Ovary (tissue), 9 donors: ENCODE measurements around the gene KCNJ5. TPM values are rescaled to one million over a fixed set of nuclear protein-coding genes. Genes with fewer than 3 reads are reported as not detected.

Experiments
- DNase-seq, 5 donors: peaks; one replicate each; pipeline ENCODE4 v3.0.0-alpha.2; 2019 to 2020
- H3K27ac ChIP-seq, 2 donors: fragments of 200-600 bp; one replicate each; pipeline versions ENCODE4 v1.5.1 to v1.8.0; 2019 to 2022
- H3K27me3 ChIP-seq: fragments of 200-600 bp; one replicate; pipeline ENCODE4 v1.8.0; 2022
- H3K36me3 ChIP-seq: fragments of 200-600 bp; sonication (generic); one replicate; pipeline ENCODE4 v1.5.1; 2019
- H3K4me1 ChIP-seq: one replicate; pipeline ENCODE4 v1.8.1; 2013; ENCODE audit warnings: mild to moderate bottlenecking, moderate library complexity; ENCODE audit not compliant: insufficient read depth
- H3K4me3 ChIP-seq: fragments of 200-600 bp; sonication (generic); one replicate; pipeline ENCODE4 v1.5.1; 2017
- H3K9me3 ChIP-seq, 2 donors: fragments of 200-600 bp in 1 of 2; sonication (generic) in 1 of 2; one replicate each; pipeline versions ENCODE4 v1.5.1 to v1.8.1; 2013 to 2019; ENCODE audit warnings: mild to moderate bottlenecking in 1 of 2, moderate library complexity in 1 of 2
- EP300 ChIP-seq: sonication (generic); formaldehyde crosslinking; IDR thresholded peaks from one replicate; pipeline ENCODE4 v1.6.1; 2017; ENCODE audit warnings: antibody characterized with exemption
- POLR2A ChIP-seq: fragments of 450-650 bp; IDR thresholded peaks from one replicate; pipeline ENCODE4 v1.6.1; 2017; ENCODE audit warnings: antibody characterized with exemption, mild to moderate bottlenecking, moderate library complexity
- WGBS, 3 donors: extraction: QIAGEN DNeasy Blood & Tissue Kit in 1 of 3; methylation state at CpG; one replicate each; pipeline versions ENCODE4 v1.1.5 to v1.1.7; 2013 to 2017; 5-methylcytosine and 5-hydroxymethylcytosine counted together
- intact Hi-C, 4 donors: fragments of 100-400 bp; cut with DNase I; formaldehyde crosslinking; loops; one replicate each; pipeline versions ENCODE4 v1.11.0 to v1.15.1; 2022 to 2023
- polyA plus RNA-seq, 2 donors: library from polyadenylated mRNA; stranded (reverse); fragments of 200-250 nt in 1 of 2; fragments of 350-450 nt in 1 of 2; fragmentation: Illumina TruSeq in 1 of 2; extraction: RNeasy Lipid Tissue Mini Kit (QIAGEN cat#74804) in 1 of 2; gene quantifications; one replicate each; pipeline ENCODE4 v1.2.3, GENCODE V29; 2013 to 2014
- total RNA-seq, 7 donors: library from RNA; depleted of rRNA in 2 of 7; stranded (reverse); fragments of >200 nt in 2 of 7; fragmentation: NEBNext Ultra II Directional in 3 of 7; extraction: Animal tissue kit (Norgen Biotek cat#: 25700) in 3 of 7; gene quantifications; one replicate each; pipeline versions ENCODE4 v1.1.0 to v1.2.4, GENCODE V29; 2016 to 2023
- TF ChIP-seq, protein P1 (sequence below), 3 donors: fragments of 450-650 bp in 2 of 3; fragments of 200-600 bp in 1 of 3; IDR thresholded peaks; one replicate each; pipeline versions ENCODE4 v1.5.1 to v1.8.0; 2016 to 2022; ENCODE audit warnings: antibody characterized with exemption in 3 of 3, mild to moderate bottlenecking in 1 of 3
- donor health status: DM: no; HTN: no; CAD: no; lungs with moderate emphysema.
- donor health status: DM: no; HTN: no; CAD: no.
- donor health status: Bipolar disorder and iron deficiency.
- donor health status: DM: yes; HTN: yes; CAD: no.
- donor health status: DM: no; HTN: no; CAD: no.
- donor health status: DM: yes; HTN: yes; CAD: no.

The KCNJ5 gene
- total and polyA plus RNA-seq, 9 donors = 0.42 to 3.7 (median 2.0) TPM

DNA sequence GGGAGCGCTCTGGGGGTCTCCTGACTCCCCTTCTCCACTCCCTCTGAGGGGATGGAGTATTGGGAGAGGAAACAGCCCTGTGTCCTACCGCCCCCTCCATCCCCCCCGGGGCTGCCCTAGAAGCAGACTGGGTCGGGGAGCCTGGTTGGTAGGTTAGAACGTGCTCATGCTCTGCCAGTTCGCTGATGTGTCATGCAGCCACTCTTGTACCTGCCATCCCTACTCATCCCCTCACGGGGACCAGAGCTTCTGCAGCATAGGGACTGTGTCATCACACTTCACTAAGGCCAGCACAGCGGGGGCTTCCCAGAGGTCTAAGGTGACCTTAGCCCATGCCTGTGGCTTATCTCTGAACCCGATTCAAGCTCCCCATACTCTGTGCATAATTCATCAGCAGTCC lies 28.8 kb upstream of the KCNJ5 start:
- TF ChIP-seq POLR2A = no peak
- no peak for TF ChIP-seq EP300
- TF ChIP-seq, protein P1, sequence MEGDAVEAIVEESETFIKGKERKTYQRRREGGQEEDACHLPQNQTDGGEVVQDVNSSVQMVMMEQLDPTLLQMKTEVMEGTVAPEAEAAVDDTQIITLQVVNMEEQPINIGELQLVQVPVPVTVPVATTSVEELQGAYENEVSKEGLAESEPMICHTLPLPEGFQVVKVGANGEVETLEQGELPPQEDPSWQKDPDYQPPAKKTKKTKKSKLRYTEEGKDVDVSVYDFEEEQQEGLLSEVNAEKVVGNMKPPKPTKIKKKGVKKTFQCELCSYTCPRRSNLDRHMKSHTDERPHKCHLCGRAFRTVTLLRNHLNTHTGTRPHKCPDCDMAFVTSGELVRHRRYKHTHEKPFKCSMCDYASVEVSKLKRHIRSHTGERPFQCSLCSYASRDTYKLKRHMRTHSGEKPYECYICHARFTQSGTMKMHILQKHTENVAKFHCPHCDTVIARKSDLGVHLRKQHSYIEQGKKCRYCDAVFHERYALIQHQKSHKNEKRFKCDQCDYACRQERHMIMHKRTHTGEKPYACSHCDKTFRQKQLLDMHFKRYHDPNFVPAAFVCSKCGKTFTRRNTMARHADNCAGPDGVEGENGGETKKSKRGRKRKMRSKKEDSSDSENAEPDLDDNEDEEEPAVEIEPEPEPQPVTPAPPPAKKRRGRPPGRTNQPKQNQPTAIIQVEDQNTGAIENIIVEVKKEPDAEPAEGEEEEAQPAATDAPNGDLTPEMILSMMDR (IDR thresholded peaks at IDR 0.05) = no peak
- intact Hi-C loops = no loop called here

GRCh38 chr11:128862908-128863660 lies 28.1 kb upstream of the KCNJ5 start:
- WGBS, 3 donors = 40 to 48% (median 47%) methylated on average over 4 of the region's 4 CpGs
- TF ChIP-seq, protein P1 (IDR thresholded peaks at IDR 0.05) = no peak
- TF ChIP-seq EP300 (no peak), POLR2A (no peak)
- intact Hi-C loops = no loop called here
- Histone ChIP-seq H3K9me3 (no peaks in the 10 kb centered on the region), H3K27ac (no peak overlapping the region), H3K4me3 (no peak overlapping the region), H3K4me1 (peaks cover 6% of the 10 kb centered on the region), H3K36me3 (no peaks in the 10 kb centered on the region), H3K27me3 (no peaks in the 10 kb centered on the region)
- DNase-seq = no peak

More for the DNA sequence above, 28.8 kb upstream of the KCNJ5 start:
- WGBS, 3 donors = 86 to 92% (median 89%) methylated on average over 8 to 9 of the region's 9 CpGs
- no peaks in the 10 kb centered on the region for H3K36me3 ChIP-seq
- no peaks in the 10 kb centered on the region for H3K27me3 ChIP-seq
- no peak for DNase-seq
- no peaks in the 10 kb centered on the region for H3K9me3 ChIP-seq
- H3K4me1 ChIP-seq = peaks cover 6% of the 10 kb centered on the region
- no peak overlapping the region for H3K4me3 ChIP-seq
- H3K27ac ChIP-seq = no peak overlapping the region

GRCh38 chr11:128865490-128865889 lies 25.7 kb upstream of the KCNJ5 start:
- TF ChIP-seq EP300 = no peak
- TF ChIP-seq POLR2A = no peak
- TF ChIP-seq, protein P1 (IDR thresholded peaks at IDR 0.05) = no peak
- Histone ChIP-seq H3K4me3 (no peak overlapping the region), H3K36me3 (no peaks in the 10 kb centered on the region), H3K4me1 (peaks cover 1% of the 10 kb centered on the region), H3K9me3 (no peaks in the 10 kb centered on the region), H3K27me3 (no peaks in the 10 kb centered on the region), H3K27ac (no peak overlapping the region)
- 86 to 95% (median 94%) methylated on average over 1 of the region's 1 CpG for WGBS, 3 donors
- intact Hi-C loops = no loop called here
- DNase-seq = no peak

DNA sequence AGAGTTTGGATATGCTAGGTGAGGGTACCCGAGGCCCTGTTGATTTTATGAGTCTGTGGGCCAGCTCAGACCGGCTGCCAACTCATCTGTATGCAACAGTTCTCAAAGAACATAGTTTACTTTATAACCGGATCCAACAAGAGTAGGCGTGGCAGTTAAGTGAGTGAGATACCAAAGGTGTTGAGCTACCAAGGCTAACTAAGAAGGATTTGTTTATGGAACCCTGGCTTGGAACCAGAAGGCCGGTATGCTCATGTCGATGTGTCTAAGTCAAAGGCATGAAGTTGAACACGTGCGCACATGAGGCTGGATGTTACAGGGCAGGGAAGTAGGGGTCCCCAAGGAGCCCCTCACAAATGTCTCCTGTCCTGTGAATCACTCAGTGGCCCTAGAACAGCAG lies 23.9 kb upstream of the KCNJ5 start, which contains the start of gene KCNJ1:
TSS of gene KCNJ1 (minus strand) at position 20 of the 400 bp plus-strand sequence. CDS start 27,053 bp downstream, outside the sequence.
- H3K36me3 ChIP-seq = no peaks in the 10 kb centered on the region
- H3K4me3 ChIP-seq = no peak within 1 kb of the TSS
- H3K9me3 ChIP-seq = no peaks in the 10 kb centered on the region
- TF ChIP-seq, protein P1 (IDR thresholded peaks at IDR 0.05) = no peak
- TF ChIP-seq EP300 = no peak
- no peak for TF ChIP-seq POLR2A
- no peak within 1 kb of the TSS for H3K27ac ChIP-seq
- no peaks in the 10 kb centered on the region for H3K27me3 ChIP-seq
- H3K4me1 ChIP-seq = no peaks in the 10 kb centered on the region
- intact Hi-C loops = no loop called here
- WGBS, 3 donors = 88 to 90% (median 89%) methylated on average over 8 of the region's 8 CpGs
- DNase-seq = no peak
